ENCODE results near the gene ARPIN.
"Not testable (repeated sequence)": the region's sequence is repeated elsewhere in the genome, so short reads cannot be mapped to it uniquely, and the experiment has no call there.

The ARPIN gene

DNA sequence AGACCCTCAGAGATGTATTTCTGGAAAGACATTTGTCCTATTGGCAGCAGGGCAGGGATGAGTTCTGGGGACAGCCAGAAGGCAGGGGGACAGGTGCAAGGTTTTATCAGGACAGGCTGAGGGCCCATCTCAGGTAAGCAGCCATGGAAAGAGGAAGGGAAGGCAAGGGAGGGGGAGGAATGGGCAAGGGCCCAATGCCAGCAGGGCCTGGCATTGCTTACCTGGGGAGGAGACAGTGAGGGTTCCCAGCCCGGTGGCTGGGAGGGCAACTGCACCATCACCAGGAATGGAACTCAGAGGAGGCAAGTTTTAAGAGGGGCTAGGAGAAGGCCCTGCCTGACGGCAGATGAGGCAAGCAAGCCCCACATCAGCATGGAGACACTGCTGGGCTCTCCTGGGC is 3.1 kb downstream of the ARPIN start:
- no peak for DNase-seq

GRCh38 chr15:89908226-89908625 is 4.5 kb downstream of the ARPIN start:
- DNase-seq = no peak

DNA sequence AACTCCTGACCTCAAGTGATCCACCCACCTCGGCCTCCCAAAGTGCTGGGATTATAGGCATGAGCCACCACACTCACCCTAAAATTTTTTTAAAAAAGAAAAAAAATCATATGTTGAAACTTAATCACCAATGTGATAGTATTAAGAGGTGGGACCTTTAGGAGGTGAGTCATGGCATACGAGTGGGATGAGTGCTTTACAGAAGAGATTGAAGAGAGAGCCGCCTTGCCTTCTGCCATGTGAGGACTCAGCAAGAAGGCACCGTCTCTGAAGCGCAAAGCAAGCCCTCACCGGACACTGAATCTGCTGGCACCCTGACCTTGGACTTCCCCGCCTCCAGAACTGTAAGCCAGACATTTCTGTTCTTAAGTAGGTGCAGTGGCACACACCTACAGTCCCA is 5.5 kb downstream of the ARPIN start:
- no peak for DNase-seq

DNA sequence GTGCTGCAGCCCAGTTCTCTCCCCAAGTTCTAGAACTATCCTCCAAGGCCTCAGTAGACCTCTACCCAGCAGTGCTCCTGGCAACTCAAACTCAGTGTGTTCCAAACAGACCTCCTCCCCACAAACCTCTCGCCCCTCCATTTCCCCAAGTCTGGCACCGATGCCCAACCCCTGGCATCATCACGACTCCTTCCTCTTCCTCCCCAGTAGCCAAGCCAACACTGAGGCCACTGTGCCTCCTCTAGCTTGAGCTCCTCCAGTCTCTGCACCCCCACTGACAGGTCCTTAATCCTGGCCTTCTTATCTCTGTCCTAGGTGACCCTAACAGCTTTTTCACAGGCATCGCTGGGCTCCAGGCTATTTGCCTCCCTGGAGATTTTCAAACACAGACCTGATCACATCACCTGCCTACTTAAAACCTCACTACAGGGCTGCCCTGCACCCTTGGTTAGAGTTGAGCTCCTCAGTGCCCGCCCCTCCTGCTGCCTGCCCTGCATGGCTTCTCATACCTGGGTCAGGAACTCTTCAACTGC is 6.8 kb downstream of the ARPIN start:
- DNase-seq = no peak

DNA sequence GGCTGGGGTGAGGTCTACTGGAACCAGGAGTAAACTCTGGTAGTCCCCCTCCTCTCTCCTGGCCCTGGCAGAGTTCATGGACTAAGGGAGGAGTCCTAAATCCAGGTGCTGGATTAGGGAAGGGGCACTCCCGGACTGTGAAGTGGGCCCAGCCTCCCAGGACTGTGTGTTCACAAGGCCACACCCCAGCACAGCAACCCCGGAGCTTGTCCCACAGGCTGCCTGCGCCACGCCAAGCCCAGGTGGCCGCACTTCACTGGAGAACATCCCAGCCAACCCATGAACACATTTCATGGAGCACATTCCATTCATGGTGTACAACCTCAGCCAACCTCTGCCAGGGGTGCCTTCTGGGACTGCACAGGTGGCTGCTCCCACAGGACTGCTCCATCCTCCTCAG is 8.2 kb downstream of the ARPIN start:
- DNase-seq = no peak

DNA sequence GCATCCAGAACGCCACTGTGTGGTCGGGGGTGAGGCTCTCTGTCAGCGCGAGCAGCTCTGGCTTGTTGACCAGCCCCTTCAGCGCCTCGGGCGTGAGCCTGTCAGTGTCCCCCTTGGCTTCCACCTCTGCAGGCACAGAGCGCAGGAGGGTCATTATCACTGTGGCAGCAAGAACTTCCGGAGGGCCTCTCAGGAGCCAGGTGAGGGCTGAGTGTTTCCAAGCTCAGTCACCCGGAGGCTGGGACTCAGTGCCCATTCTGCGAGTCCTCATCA is 9.0 kb downstream of the ARPIN start:
- no peak for DNase-seq

GRCh38 chr15:89903015-89903857 is 9.5 kb downstream of the ARPIN start:
- DNase-seq = no peak

- DNase-seq = no peak
Measured at GRCh38 chr15:89900849-89901248, 11.9 kb downstream of the ARPIN start.

DNA sequence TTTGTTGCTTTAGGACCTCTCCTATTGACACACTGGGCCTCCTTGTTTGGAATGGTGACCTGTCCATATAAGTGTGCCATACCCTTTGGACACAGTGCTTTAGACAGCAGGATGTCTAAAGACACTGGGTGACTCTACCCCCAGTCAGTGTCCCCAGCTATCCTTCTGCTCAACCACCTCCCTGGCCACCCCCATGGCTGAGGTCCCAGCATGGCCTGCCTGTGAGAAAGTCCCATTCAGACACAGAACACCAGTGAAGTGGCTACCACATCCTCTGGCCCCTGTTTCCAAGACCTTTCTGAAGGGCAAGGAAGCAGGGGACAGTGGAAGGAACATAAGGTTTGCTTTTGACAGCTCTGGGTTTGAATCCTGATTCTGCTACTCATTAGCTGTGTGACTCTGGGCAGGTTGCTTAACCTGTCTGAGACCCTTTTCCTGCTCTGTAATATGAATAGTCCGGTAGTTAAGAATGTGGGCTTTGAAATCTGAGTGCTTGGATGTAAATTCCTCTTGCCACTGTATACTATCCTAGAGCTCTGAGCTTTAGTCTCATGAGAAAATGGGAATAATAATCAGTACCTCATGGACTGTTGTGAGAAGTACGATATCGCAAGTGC is 12.7 kb downstream of the ARPIN start:
- no peak for DNase-seq

- DNase-seq = peak; percentile 58 to 79
Measured at GRCh38 chr15:89899295-89899945, 13.3 kb downstream of the ARPIN start.

DNA sequence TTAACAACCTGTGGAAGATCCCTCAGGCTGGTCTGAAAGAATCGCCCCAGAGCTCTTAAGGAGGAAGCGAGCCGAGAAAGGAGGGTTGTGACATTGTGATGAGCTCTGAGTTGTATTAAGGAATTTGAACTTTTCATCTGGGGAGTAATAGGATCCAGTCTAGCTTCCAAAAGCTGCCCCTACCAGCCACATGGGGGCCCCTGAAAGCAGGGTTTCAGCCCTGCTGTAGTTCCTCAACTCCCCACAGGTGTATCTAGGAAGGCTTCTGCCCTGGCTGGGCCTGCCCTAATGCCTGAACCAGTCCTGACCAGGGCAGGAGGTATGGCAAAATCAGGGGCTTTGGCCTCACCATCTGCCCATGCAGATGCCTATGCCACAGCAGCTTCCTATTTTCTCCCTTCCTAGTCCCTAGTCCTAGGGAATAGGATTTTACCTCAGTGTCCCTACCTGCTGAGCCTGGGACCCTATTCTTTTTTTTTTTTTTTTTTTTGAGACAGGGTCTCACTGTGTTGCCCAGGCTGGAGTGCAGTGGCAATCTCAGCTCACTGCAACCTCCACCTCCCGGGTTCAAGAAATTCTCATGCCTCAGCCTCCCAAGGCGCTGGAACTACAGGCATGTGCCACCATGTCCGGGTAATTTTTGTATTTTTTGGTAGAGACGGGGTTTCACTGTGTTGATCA is 14.0 kb downstream of the ARPIN start:
- DNase-seq = no peak

DNA sequence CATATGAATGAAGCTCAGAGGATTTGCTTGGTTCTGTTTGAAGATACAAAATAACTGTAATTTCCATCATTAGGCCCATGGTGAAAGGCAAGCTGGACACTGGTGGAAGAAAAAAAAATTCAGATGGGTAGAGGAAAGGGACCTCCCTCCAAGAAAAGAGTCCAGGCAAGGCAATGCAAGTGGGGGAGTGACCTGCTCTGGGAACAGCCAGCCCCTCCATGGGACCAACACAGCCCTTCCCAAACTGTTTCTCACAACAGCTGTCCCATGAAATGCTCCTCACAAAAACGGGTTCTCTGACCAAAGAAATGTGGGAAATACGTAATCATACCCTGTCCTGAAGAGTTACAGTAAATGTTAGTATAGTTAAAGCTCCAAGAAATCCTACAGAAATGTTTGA is 14.6 kb downstream of the ARPIN start:
- DNase-seq = no peak

DNA sequence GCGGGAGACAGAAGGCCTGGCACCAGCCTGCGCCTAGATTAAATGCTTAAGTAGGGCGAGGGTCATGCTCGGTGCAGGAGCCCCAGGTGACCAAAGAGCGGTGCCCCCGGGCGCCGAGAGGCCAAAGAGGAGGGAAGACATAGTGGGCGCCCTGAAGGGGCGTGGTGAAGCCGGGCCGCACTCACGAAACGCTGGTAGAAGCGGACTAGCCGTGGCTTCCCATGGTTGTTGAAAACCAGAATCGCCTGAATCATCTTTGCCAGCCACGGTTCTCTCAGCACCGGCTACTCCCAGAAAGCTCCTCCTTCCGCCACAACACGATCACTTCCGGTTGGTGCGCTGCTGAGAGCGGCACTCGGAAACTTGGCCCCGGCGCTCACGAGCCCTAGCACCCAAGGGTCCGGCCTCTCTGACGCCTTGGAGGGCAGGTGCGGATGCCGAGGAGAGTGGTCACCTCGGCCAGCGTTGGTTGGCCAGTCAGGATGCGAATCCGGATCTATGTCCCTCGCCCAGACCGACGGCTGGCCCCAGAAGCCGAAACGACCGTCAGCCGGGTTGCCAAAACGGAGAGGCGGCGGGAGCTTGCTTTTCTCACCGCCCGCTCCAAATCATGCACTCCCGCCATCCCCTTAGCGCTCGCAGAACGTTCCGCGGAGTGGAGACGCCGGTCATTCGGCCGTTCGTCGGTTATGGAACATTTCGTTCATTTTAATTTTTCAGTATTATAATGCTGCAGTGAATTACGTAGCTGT is 18.9 kb downstream of the ARPIN start, which contains the start of gene AP3S2:
Gene AP3S2, minus strand, starts transcription at position 299 of the 752 bp plus-strand sequence. Its CDS starts 45 bp downstream, at position 254.
- peak; percentile 88 to 94 for DNase-seq

GRCh38 chr15:89893027-89893426 is 19.7 kb downstream of the ARPIN start:
- peak; percentile 83 to 89 for DNase-seq

- peak; percentile 51 to 70 for DNase-seq
Measured at GRCh38 chr15:89888214-89888804, 24.4 kb downstream of the ARPIN start.

GRCh38 chr15:89885611-89886010 is 27.1 kb downstream of the ARPIN start:
- no peak for DNase-seq

GRCh38 chr15:89885179-89885578 is 27.6 kb downstream of the ARPIN start:
- DNase-seq = not testable (repeated sequence)

DNA sequence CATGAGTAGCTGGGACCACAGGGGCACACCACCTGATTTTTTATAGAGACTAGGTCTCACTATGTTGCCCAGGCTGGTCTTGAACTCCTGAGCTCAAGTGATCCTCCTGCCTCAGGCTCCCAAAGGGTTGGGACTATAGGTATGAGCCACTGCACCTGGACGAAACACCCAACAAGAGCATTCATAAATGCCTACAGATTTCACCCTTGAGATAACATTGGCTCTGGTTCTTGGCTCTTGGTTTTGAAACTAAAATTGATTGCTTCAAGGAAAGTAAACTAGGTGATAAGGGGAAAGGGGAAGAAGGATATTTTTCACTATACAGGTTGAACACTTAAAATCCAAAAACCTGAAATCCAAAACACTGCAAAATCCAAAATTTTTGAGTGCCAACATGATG is 29.2 kb downstream of the ARPIN start:
- DNase-seq = no peak

GRCh38 chr15:89880727-89881126 is 32.0 kb downstream of the ARPIN start:
- DNase-seq = no peak

- DNase-seq = no peak
Measured at GRCh38 chr15:89878323-89878722, 34.4 kb downstream of the ARPIN start.

GRCh38 chr15:89877083-89877425 is 35.7 kb downstream of the ARPIN start:
- DNase-seq = peak; percentile 37 to 49

Measured in inflammatory macrophage treated with lipopolysaccharide for 1 hour (primary cell).